ENCODE data around the gene SNAPC3.
"Not testable (repeated sequence)": the region's sequence is repeated elsewhere in the genome, so short reads cannot be mapped to it uniquely, and the experiment has no call there.

Gene SNAPC3

DNA sequence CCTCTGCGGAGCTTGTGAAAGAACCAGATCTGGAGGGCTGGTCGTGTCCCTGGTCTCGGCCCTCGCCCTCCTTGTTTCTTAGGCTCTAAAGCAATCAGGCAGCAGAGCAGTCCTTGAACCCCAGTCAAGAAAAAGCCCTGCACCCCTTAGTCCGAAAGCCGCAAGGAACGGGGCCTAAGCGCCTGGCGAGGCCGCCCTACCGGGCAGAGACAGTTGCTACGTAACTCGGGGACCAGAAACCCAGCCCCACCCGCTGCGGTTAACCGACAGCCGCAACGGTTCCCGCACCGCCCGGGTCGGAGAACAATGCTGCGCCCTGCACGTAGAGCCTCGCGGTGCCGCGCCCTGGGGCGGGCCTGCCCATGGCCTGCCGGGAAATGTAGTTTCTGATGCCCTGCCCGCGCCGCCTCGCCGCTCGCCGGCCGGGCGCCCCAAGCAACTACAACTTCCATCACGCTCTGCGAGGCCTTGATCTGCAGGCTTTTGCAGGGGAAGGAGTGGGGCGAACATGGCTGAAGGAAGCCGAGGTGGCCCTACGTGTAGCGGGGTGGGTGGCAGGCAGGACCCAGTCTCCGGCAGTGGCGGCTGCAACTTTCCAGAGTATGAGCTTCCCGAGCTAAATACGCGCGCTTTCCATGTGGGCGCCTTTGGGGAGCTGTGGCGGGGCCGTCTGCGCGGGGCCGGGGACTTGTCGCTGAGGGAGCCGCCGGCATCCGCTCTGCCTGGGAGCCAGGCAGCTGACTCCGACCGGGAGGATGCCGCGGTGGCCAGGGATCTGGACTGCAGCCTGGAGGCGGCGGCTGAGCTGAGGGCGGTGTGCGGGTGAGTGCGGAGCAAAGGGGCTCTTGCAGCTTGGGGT is at the start of gene SNAPC3:
Gene SNAPC3, plus strand, starts transcription at position 505 of the 859 bp plus-strand sequence. Its CDS starts 4 bp downstream, at position 509.
- H3K4me3 ChIP-seq (ENCODE audit: low read length): peak within 1 kb of the TSS; percentile 89
- TF ChIP-seq, protein P1, sequence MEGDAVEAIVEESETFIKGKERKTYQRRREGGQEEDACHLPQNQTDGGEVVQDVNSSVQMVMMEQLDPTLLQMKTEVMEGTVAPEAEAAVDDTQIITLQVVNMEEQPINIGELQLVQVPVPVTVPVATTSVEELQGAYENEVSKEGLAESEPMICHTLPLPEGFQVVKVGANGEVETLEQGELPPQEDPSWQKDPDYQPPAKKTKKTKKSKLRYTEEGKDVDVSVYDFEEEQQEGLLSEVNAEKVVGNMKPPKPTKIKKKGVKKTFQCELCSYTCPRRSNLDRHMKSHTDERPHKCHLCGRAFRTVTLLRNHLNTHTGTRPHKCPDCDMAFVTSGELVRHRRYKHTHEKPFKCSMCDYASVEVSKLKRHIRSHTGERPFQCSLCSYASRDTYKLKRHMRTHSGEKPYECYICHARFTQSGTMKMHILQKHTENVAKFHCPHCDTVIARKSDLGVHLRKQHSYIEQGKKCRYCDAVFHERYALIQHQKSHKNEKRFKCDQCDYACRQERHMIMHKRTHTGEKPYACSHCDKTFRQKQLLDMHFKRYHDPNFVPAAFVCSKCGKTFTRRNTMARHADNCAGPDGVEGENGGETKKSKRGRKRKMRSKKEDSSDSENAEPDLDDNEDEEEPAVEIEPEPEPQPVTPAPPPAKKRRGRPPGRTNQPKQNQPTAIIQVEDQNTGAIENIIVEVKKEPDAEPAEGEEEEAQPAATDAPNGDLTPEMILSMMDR (IDR thresholded peaks at IDR 0.05; ENCODE audit: insufficient read depth, low read depth, low read length, missing control alignments): no peak
- DNase-seq (ENCODE audit: low read depth): peak; percentile 97

DNA sequence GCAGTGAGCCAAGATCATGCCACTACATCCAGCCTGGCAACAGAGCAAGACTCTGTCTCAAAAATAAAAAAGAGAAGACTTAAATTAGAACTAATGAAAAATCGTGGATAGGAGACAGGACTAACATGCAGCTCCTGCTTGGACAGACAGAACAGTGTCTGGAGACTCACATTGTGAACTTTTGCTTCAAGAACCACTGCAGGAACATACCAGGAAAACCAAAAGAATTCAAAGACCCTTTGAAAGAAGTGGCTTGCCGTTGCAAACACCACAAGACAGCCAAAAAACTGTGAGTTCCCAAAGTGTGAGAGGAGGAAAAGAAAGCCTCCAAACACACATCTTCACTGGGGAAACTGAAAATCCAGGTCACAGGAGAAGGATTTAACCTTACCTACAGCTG is 48.8 kb upstream of the SNAPC3 start:
- TF ChIP-seq, protein P1 (IDR thresholded peaks at IDR 0.05; ENCODE audit: insufficient read depth, low read depth, low read length, missing control alignments): no peak
- no peak overlapping the region for H3K4me3 ChIP-seq (ENCODE audit: low read length)
- DNase-seq (ENCODE audit: low read depth): no peak

DNA sequence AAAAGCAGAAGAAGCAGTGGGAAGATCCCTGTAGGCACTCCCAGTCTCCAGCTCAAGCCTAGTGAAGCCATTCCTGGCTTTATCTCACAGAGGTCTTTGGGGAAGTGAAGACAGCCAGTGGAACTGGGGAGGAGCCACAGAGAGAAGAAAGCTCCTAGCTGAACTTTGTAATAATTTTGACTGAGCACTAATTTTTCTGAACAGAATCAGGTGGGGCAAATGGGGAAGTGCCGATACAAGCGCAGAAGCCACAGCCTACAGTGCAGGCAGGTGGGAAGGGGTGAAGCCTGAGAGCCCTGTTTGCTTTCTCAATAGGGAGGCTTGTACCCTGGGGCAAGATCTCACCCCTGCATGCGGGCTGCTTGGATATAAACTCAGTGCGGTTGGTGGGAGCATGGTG is 48.4 kb upstream of the SNAPC3 start:
- no peak overlapping the region for H3K4me3 ChIP-seq (ENCODE audit: low read length)
- no peak for DNase-seq (ENCODE audit: low read depth)
- TF ChIP-seq, protein P1 (IDR thresholded peaks at IDR 0.05; ENCODE audit: insufficient read depth, low read depth, low read length, missing control alignments): no peak

DNA sequence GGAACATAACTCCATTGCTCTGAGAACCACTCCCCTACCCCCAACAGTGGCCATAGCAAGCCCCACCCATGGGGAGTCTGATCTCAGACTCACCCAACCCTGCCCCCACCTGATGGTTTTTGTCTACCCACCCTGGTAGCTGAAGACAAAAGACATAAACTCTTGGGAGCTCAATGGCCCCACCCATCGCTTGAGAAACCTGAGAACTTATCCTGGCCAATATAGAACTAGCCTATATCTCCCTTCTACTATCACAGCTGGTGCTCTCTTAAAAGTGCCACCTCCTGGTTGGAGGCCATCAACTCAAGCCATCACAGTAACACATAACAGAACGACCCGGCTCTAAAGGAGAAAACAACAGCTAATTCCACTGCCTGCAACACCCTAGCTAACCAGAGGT is 47.9 kb upstream of the SNAPC3 start:
- no peak for DNase-seq (ENCODE audit: low read depth)
- H3K4me3 ChIP-seq (ENCODE audit: low read length): no peak overlapping the region
- TF ChIP-seq, protein P1 (IDR thresholded peaks at IDR 0.05; ENCODE audit: insufficient read depth, low read depth, low read length, missing control alignments): no peak

DNA sequence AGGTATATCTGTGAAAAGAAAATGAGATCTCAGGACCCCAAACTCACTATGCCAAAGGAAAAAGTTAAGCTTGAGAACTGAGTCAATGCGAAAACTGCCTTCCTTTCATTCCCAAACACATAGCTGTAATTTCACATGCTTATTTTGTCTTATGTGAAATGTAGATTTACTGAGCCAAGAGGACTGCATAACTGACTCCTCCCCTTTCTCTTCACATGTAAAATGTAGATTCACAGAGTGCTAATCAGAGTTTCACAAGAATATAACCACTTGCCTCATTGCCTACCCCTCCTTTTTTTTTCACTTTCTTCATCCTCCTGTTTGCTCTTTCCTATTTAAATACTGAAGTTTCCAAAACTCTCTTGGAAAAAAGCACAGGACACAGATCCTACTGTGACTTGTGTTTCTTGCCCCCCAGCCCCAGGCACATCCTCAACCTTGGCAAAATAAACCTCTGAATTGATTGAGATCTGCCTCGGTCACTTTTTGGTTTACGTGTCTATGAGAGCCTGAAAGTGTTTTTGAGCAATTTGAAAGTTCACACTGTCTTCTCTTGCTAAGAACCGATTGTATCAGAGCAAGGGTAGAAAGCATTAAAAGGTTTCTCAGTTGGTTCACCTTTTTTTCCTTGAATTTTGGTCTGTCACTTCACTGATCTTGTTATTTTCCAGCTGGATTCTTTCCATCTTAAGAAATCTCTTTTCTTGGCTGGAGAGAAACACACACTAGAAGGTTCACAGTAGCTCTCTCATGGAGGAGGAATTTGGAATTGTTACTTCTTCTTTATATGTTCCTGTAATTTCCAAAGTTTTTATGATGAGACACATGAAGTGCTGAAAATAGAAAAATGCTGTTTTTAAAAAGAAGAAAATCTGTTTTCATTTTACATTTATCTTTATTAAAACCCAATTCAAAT is 44.8 kb upstream of the SNAPC3 start:
- TF ChIP-seq, protein P1 (IDR thresholded peaks at IDR 0.05; ENCODE audit: insufficient read depth, low read depth, low read length, missing control alignments): no peak
- no peak overlapping the region for H3K4me3 ChIP-seq (ENCODE audit: low read length)
- peak; percentile 10 for DNase-seq (ENCODE audit: low read depth)

DNA sequence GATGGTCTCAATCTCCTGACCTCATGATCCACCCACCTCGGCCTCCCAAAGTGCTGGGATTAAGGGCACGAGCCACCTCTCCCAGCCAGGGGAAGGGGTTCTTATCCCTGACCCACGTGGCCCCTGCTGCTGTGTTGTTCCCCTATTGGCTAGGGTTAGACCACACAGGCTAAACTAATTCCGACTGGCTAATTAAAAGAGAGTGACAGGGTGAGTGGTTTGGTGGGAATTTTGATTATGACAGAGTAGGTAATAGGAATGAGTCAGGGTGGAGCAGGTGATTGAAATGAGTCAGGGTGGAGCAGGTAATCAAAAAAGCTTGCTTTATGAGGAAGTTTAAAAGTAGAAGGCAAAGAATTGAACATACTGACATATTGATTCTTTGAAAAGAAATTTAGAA is 43.4 kb upstream of the SNAPC3 start:
- peak; percentile 51 for DNase-seq (ENCODE audit: low read depth)
- not testable (repeated sequence) for H3K4me3 ChIP-seq (ENCODE audit: low read length)

DNA sequence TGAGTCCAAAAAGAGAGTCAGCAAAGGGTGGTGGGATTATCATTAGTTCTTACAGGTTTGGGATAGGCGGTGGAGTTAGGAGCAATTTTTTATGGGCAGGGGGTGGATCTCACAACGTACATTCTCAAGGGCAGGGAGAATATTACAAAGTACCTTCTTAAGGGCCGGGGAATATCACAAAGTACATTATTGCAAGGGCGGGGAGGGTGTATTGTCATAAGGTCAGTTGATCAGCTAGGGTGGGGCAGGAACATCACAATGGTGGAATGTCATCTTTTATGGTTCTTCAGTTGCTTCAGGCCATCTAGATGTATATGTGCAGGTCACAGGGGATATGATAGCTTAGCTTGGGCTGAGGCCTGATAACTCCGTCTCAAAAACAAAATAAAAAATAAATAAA is 42.8 kb upstream of the SNAPC3 start:
- H3K4me3 ChIP-seq (ENCODE audit: low read length); DNase-seq (ENCODE audit: low read depth): not testable (repeated sequence)
